22Rv1 (cell line): ENCODE data around the gene TXNDC11.

Experiments used
- H3K27ac ChIP-seq: fragments of 450-650 bp; 2 replicates; pipeline ENCODE4 v1.5.1; 2017
- ZFX ChIP-seq: fragments of 450-650 bp; IDR thresholded peaks from 2 replicates; pipeline ENCODE4 v1.6.1; 2017; ENCODE audit warnings: antibody characterized with exemption, borderline replicate concordance
- TF ChIP-seq, protein P1 (sequence below): fragments of 450-650 bp; IDR thresholded peaks from 2 replicates; pipeline ENCODE4 v1.5.1; 2017; ENCODE audit warnings: mild to moderate bottlenecking

Gene TXNDC11

DNA sequence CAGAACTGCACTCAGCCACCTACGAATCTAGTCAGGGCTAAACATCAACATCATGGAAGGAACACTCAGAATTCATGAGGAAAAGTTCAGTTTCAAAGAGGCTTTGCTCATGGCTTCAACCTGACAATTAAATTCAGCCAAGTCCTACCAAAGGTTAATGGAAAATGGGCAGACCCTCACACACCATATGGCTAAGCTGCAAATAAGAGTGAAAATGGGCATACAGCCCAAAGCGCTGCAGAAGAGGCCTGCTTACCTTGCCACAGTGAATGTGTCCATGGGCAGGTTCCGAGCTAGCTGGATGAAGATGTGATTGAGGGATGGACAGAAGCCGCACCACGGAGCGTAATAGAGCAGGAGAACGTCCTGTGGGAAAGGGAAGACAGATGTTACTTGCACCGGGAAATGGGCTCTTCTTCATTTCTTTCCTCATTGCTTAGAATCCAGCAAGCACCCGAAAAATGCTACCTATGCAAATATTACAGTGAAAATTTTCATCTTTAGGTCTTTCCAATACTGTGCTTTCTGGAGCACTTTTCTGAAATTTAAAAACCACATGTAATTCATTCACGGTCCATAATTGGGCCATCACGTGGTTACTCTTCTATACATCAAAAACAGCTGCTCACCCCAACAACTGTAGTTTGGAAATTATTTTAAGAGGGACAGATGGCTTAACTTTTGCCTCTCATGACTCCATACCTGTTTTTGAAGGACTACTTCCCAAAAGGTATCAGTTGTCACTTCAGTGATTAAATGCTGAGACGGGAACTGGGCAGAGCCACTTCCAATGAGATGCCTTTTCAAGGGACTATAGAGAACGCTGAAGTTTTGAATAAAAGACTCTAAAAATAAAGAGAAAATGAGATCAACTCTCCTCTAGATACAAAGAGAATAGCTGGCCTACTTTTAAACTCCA is 54.8 kb downstream of the TXNDC11 start:
- TF ChIP-seq, protein P1, sequence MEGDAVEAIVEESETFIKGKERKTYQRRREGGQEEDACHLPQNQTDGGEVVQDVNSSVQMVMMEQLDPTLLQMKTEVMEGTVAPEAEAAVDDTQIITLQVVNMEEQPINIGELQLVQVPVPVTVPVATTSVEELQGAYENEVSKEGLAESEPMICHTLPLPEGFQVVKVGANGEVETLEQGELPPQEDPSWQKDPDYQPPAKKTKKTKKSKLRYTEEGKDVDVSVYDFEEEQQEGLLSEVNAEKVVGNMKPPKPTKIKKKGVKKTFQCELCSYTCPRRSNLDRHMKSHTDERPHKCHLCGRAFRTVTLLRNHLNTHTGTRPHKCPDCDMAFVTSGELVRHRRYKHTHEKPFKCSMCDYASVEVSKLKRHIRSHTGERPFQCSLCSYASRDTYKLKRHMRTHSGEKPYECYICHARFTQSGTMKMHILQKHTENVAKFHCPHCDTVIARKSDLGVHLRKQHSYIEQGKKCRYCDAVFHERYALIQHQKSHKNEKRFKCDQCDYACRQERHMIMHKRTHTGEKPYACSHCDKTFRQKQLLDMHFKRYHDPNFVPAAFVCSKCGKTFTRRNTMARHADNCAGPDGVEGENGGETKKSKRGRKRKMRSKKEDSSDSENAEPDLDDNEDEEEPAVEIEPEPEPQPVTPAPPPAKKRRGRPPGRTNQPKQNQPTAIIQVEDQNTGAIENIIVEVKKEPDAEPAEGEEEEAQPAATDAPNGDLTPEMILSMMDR, result no peak
- TF ChIP-seq ZFX, result no peak
- no peak overlapping the region for H3K27ac ChIP-seq

GRCh38 chr16:11686713-11687380 is 55.8 kb downstream of the TXNDC11 start:
- no peak for TF ChIP-seq ZFX
- TF ChIP-seq, protein P1, result no peak
- no peak overlapping the region for H3K27ac ChIP-seq

DNA sequence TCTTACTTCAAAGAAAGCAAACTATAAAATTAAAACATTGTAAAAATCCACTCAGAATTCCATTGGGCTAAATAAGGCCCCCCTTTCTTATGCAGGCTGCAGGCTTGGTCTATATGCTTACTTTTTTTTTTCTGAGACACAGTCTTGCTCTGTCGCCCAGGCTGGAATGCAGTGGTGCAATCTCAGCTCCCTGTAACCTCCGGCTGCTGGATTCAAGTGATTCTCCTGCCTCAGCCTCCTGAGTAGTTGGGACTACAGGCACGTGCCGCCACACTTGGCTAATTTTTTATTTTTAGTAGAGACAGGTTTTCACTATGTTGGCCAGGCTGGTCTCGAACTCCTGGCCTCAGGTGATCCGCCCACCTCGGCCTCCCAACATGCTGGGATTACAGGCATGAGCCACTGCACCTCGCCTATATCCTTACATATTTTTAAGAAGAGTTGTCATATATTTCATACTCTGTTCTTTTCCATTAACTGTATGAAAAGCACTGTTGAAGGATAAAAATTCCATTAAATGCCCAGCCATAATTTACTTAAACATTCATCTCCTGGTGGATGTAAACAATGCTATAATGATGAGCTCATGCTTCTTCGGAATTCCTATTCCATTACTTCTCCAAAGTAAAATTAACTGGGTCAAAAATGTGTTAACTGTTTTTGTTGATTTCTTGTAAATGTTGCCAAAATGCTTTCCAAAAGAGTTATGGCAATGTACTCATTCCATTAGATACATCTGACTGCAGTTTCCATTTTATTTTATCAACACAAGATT is 56.6 kb downstream of the TXNDC11 start:
- TF ChIP-seq, protein P1, result no peak
- TF ChIP-seq ZFX, result no peak
- no peak overlapping the region for H3K27ac ChIP-seq

DNA sequence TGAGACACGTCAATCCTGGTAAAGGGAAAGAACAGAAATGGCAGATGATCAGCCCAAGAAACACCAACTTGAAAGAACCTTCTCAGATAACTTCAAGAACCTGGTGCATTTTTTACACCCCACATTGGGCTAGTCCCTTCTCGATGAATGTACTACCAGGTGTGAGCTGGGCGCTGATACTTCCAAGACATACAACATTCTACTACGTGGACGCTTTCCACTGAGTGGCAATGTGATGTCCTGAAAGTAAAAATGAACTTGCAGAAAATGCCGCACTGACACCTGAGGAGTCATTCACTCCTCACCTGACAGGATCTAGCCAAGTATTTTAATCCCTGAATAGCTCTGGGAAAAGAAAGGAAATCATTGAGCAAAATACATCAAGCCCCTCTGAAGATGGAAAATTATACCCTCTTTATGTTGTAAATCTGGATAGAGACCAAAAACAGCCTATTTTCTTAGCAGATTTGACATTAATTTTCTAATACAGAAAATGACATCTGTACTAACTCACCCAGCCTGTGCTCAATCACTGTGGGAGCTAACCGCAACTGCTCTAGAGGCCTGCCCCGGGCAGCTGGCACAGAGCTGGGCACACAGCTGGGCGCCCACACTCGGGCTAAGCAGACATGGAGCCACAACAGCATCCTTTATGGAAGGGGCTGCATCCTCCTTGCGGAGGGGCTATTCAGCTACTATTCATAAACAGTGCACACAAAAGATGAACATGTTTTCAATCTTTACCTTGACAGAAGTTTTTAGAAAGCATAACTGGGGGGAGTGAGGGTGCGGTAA is 58.2 kb downstream of the TXNDC11 start:
- H3K27ac ChIP-seq, result no peak overlapping the region
- TF ChIP-seq ZFX, result no peak
- TF ChIP-seq, protein P1, result no peak

DNA sequence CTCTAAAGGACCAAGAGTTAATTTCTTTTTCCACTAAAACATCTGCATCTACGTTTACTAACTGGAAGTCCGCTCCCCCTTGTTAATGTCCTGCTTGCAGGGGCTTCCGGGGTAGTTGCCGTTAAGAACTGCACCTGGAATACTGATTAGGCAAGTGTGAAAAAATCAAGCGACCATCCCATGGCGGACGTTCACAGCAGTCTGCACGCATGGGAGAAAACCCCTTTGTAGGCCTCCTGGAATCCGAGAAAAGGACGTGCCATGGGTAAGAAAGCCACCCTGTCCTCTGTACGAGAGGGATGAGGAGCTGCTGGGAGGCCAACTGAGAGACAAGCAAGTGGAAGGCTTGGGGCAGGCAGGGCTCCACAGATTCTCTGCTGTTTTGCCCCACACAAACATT is 59.5 kb downstream of the TXNDC11 start:
- no peak for TF ChIP-seq ZFX
- TF ChIP-seq, protein P1, result no peak
- H3K27ac ChIP-seq, result no peak overlapping the region

DNA sequence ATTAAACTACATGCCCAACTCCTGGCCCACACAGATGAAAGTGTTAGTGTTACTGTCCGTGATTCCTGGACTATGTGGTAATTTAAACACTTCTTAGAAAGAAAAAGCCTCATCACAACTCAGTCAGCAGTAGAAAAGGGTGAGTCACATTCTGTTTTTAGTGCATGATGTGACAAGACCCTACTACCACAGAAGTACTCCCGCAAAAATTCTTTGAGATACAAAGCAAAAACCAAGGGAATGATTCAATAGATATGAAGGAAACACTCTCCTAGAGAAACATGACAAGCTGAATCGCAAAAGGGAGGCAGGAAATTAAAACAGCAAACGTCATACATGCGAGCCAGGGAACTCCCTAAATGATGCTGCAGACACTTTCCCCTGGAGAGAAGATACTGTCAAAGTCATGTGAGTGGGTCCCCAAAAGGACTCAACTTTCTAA is 60.0 kb downstream of the TXNDC11 start:
- no peak for TF ChIP-seq ZFX
- TF ChIP-seq, protein P1, result no peak
- H3K27ac ChIP-seq, result no peak overlapping the region
